Testis (tissue), 2 donors: Measurements from ENCODE around the gene PTPN12.
"Not testable (repeated sequence)": the region's sequence is repeated elsewhere in the genome, so short reads cannot be mapped to it uniquely, and the experiment has no call there.

Experiments
- POLR2A ChIP-seq: fragments of 450-650 bp; IDR thresholded peaks from one replicate; pipeline ENCODE4 v1.6.1; 2017; ENCODE audit warnings: antibody characterized with exemption, mild to moderate bottlenecking, moderate library complexity
- TF ChIP-seq, protein P1 (sequence below), 3 experiments: fragments of 450-650 bp in 2 of 3; fragments of 200-600 bp in 1 of 3; sonication (generic) in 1 of 3; IDR thresholded peaks; one replicate each; pipeline ENCODE4 v1.5.1; 2016 to 2019; ENCODE audit warnings: antibody characterized with exemption in 3 of 3, mild to moderate bottlenecking in 2 of 3, moderate library complexity in 1 of 3

DNA sequence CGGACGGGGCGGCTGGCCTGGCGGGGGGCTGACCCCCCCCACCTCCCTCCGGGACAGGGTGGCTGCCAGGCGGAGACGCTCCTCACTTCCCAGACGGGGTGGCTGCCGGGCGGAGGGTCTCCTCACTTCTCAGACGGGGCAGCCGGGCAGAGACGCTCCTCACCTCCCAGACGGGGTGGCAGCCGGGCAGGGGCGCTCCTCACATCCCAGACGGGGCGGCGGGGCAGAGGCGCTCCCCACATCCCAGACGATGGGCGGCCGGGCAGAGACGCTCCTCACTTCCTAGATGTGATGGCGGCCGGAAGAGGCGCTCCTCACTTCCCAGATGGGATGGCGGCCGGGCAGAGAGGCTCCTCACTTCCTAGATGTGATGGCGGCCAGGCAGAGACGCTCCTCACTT, 3.0 kb upstream of the PTPN12 start:
- not testable (repeated sequence) for TF ChIP-seq POLR2A
- TF ChIP-seq, protein P1, sequence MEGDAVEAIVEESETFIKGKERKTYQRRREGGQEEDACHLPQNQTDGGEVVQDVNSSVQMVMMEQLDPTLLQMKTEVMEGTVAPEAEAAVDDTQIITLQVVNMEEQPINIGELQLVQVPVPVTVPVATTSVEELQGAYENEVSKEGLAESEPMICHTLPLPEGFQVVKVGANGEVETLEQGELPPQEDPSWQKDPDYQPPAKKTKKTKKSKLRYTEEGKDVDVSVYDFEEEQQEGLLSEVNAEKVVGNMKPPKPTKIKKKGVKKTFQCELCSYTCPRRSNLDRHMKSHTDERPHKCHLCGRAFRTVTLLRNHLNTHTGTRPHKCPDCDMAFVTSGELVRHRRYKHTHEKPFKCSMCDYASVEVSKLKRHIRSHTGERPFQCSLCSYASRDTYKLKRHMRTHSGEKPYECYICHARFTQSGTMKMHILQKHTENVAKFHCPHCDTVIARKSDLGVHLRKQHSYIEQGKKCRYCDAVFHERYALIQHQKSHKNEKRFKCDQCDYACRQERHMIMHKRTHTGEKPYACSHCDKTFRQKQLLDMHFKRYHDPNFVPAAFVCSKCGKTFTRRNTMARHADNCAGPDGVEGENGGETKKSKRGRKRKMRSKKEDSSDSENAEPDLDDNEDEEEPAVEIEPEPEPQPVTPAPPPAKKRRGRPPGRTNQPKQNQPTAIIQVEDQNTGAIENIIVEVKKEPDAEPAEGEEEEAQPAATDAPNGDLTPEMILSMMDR (IDR thresholded peaks at IDR 0.05) = not testable (repeated sequence)
